GM20000 (cell line): ENCODE data around the gene SDC4.

Source experiments
- DNase-seq: peaks from one replicate; pipeline ENCODE4 v3.0.0; 2012; ENCODE audit warnings: low spot score
- CTCF ChIP-seq: IDR thresholded peaks from 2 replicates; pipeline ENCODE4 v1.5.1; 2012; ENCODE audit warnings: mild to moderate bottlenecking, control low read depth; ENCODE audit errors: extremely low read depth, missing control alignments

Gene SDC4

GRCh38 chr20:45346291-45346718 lies 1.9 kb downstream of the SDC4 start:
- no peak for DNase-seq
- TF ChIP-seq CTCF: no peak

- no peak for TF ChIP-seq CTCF
- DNase-seq: no peak
Measured at GRCh38 chr20:45345104-45345936, 2.9 kb downstream of the SDC4 start.

GRCh38 chr20:45344168-45344860 lies 3.9 kb downstream of the SDC4 start:
- no peak for DNase-seq
- no peak for TF ChIP-seq CTCF

- no peak for DNase-seq
Measured at GRCh38 chr20:45343532-45344167, 4.6 kb downstream of the SDC4 start.

GRCh38 chr20:45342855-45343531 lies 5.2 kb downstream of the SDC4 start:
- no peak for DNase-seq
- TF ChIP-seq CTCF: no peak

More at GRCh38 chr20:45343532-45344167, 4.6 kb downstream of the SDC4 start:
- TF ChIP-seq CTCF: no peak

GRCh38 chr20:45341939-45342854 lies 6.0 kb downstream of the SDC4 start:
- TF ChIP-seq CTCF: no peak
- no peak for DNase-seq
